Endodermal cell (in vitro differentiated cells): Measurements from ENCODE around the gene GPR153. TPM values are rescaled to one million over a fixed set of nuclear protein-coding genes. Genes with fewer than 3 reads are reported as not detected.

ENCODE experiments used
- DNase-seq: peaks from one replicate; pipeline ENCODE4 v3.0.0-alpha.2; 2017
- H3K27ac ChIP-seq: 2 replicates; pipeline ENCODE4 v1.5.1; 2013; ENCODE audit warnings: mild to moderate bottlenecking, low read depth, low read length, moderate library complexity
- H3K27me3 ChIP-seq: 2 replicates; pipeline ENCODE4 v1.6.1; 2013; ENCODE audit warnings: mild to moderate bottlenecking, low read length, moderate library complexity; ENCODE audit not compliant: insufficient read depth, control insufficient read depth, poor library complexity, severe bottlenecking
- H3K36me3 ChIP-seq: 2 replicates; pipeline ENCODE4 v1.7.0; 2013; ENCODE audit warnings: mild to moderate bottlenecking, low read length, moderate library complexity; ENCODE audit not compliant: control insufficient read depth, insufficient read depth
- H3K4me1 ChIP-seq: one replicate; pipeline ENCODE4 v1.7.0; 2013; ENCODE audit warnings: low read length; ENCODE audit not compliant: control insufficient read depth, insufficient read depth
- H3K4me3 ChIP-seq: 2 replicates; pipeline ENCODE4 v1.5.1; 2013; ENCODE audit warnings: mild to moderate bottlenecking, low read length, moderate library complexity
- H3K9ac ChIP-seq: 2 replicates; pipeline ENCODE4 v1.6.1; 2013; ENCODE audit warnings: mild to moderate bottlenecking, low read length, moderate library complexity; ENCODE audit not compliant: poor library complexity, severe bottlenecking; ENCODE audit errors: extremely low read depth
- H3K9me3 ChIP-seq: 2 replicates; pipeline ENCODE4 v1.6.1; 2013; ENCODE audit warnings: mild to moderate bottlenecking, low read length, moderate library complexity; ENCODE audit not compliant: control insufficient read depth
- H3K27ac Mint-ChIP-seq: 2 replicates; pipeline ENCODE4 v1.8.0; 2020; ENCODE audit warnings: mixed read lengths
- H3K27me3 Mint-ChIP-seq: 2 replicates; pipeline ENCODE4 v1.8.0; 2021; ENCODE audit warnings: mild to moderate bottlenecking, mixed read lengths; ENCODE audit not compliant: insufficient read depth
- H3K36me3 Mint-ChIP-seq: 2 replicates; pipeline ENCODE4 v1.8.0; 2020; ENCODE audit warnings: low read depth, mixed read lengths
- H3K4me1 Mint-ChIP-seq: 2 replicates; pipeline ENCODE4 v1.8.0; 2020; ENCODE audit warnings: mixed read lengths
- H3K4me3 Mint-ChIP-seq: 2 replicates; pipeline ENCODE4 v1.8.0; 2020; ENCODE audit warnings: mild to moderate bottlenecking, moderate library complexity, mixed read lengths
- H3K9me3 Mint-ChIP-seq: 2 replicates; pipeline ENCODE4 v1.8.0; 2020; ENCODE audit warnings: mild to moderate bottlenecking, mixed read lengths
- WGBS, 2 experiments: methylation state at CpG; one replicate each; pipeline versions ENCODE4 v1.1.5 to v1.1.7; 2013; ENCODE audit warnings: missing lambda C conversion rate in 2 of 2, mixed read lengths in 1 of 2; ENCODE audit not compliant: insufficient coverage in 1 of 2, insufficient read length in 1 of 2; 5-methylcytosine and 5-hydroxymethylcytosine counted together
- total RNA-seq, 2 donors: library from RNA; stranded (reverse); fragmentation: NEBNext Ultra II Directional in 1 of 2; extraction: Animal tissue kit (Norgen Biotek cat#: 25700) in 1 of 2; gene quantifications; 2 replicates in 1 of 2; 3 replicates in 1 of 2; pipeline ENCODE4 v1.2.1, GENCODE V29; 2021
- TF ChIP-seq, protein P1 (sequence below): fragments of 200-600 bp; sonication (generic); conservative IDR thresholded peaks from 2 replicates; pipeline ENCODE4 v1.5.0; 2021; ENCODE audit warnings: antibody characterized with exemption, mild to moderate bottlenecking

Gene GPR153
- total RNA-seq, 2 donors from 2014 or later, result 2.4 to 2.8 TPM

DNA sequence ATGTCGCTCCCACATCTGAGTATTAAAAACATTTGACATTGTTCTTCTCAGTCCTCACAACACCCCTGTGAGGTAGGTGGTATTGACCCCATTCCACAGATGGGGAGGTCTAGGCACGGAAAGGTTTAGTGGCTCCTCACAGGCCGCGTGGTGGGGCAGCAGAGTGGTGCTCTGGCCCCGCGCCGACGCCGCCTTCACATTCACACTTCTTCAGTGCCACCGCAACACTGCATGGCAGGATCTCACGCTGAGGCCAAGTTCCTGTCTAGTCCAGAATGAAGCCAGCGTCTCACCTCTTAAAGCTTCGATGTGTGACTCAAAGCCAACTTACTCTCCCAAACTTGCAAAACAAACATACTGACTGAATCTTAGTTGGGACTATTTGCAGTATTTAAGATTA lies 37.3 kb downstream of the GPR153 start:
- WGBS, 2 experiments, result 97 to 98% methylated on average over 9 to 13 of the region's 13 CpGs
- H3K4me1 Mint-ChIP-seq, result no peaks in the 10 kb centered on the region
- Histone ChIP-seq H3K27me3 (no peaks in the 10 kb centered on the region), H3K9ac (no peak overlapping the region), H3K4me3 (no peak overlapping the region), H3K4me1 (no peaks in the 10 kb centered on the region), H3K36me3 (peaks cover 58% of the 10 kb centered on the region), H3K9me3 (no peaks in the 10 kb centered on the region), H3K27ac (no peak overlapping the region)
- H3K27me3 Mint-ChIP-seq, result no peaks in the 10 kb centered on the region
- no peak for DNase-seq
- no peaks in the 10 kb centered on the region for H3K9me3 Mint-ChIP-seq
- TF ChIP-seq, protein P1, sequence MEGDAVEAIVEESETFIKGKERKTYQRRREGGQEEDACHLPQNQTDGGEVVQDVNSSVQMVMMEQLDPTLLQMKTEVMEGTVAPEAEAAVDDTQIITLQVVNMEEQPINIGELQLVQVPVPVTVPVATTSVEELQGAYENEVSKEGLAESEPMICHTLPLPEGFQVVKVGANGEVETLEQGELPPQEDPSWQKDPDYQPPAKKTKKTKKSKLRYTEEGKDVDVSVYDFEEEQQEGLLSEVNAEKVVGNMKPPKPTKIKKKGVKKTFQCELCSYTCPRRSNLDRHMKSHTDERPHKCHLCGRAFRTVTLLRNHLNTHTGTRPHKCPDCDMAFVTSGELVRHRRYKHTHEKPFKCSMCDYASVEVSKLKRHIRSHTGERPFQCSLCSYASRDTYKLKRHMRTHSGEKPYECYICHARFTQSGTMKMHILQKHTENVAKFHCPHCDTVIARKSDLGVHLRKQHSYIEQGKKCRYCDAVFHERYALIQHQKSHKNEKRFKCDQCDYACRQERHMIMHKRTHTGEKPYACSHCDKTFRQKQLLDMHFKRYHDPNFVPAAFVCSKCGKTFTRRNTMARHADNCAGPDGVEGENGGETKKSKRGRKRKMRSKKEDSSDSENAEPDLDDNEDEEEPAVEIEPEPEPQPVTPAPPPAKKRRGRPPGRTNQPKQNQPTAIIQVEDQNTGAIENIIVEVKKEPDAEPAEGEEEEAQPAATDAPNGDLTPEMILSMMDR, result no peak
- peaks cover 61% of the 10 kb centered on the region for H3K36me3 Mint-ChIP-seq
- H3K27ac Mint-ChIP-seq, result no peak overlapping the region
- no peak overlapping the region for H3K4me3 Mint-ChIP-seq

DNA sequence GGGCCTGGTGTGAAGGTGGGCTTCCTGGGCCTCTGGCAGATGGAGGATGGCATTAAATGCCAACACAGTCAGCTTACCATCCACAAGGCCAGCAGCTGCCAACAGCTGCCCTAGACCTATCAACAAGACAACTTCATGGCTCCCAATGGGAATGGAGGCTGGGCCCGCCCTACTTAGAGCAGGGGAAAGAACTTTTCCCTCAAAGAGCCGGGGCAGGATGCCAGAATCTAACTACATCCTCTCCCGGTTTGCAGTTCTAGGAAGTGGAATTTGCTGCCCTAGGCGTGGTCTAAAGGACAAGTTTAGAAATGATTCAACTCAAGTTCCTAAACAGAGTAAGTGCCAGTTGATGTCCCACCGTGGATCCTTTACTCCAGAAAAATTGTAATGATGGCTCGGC lies 38.3 kb downstream of the GPR153 start:
- H3K27ac Mint-ChIP-seq, result no peak overlapping the region
- WGBS, 2 experiments, result 93 to 94% methylated on average over 6 of the region's 6 CpGs
- DNase-seq, result no peak
- no peak overlapping the region for H3K9ac ChIP-seq
- no peaks in the 10 kb centered on the region for H3K4me1 Mint-ChIP-seq
- no peaks in the 10 kb centered on the region for H3K9me3 Mint-ChIP-seq
- H3K27ac ChIP-seq, result no peak overlapping the region
- TF ChIP-seq, protein P1, result no peak
- no peaks in the 10 kb centered on the region for H3K27me3 Mint-ChIP-seq
- peaks cover 49% of the 10 kb centered on the region for H3K36me3 ChIP-seq
- peaks cover 54% of the 10 kb centered on the region for H3K36me3 Mint-ChIP-seq
- H3K27me3 ChIP-seq, result no peaks in the 10 kb centered on the region
- no peak overlapping the region for H3K4me3 ChIP-seq
- no peaks in the 10 kb centered on the region for H3K9me3 ChIP-seq
- H3K4me3 Mint-ChIP-seq, result no peak overlapping the region
- H3K4me1 ChIP-seq, result no peaks in the 10 kb centered on the region

DNA sequence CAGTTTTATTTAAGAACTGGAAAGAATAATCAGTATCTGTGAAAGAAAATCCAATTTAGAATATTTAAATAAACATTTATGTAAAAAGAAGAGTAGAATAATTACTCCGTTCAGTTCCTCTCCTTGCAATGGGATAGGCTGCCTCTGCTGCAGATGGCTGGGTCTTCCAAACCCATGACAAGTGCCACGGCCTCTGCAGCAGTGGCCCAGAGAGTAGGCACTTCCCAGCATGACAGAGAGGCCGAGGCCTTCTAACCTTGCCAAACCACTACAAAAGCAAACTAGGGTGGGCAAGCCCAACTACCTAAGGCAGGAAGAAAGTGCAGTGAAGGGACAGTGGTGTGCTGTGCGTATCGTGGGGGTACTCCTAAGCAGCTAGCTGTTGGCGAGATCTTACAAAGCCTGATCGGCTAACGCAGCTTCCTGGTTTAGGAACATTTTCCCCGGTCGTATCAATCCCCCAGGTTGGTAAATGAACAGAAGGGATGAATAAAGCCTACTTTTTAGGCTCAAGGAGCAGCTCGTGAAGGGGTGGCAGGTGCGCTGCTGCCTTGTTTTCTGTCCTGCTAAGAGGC lies 39.6 kb downstream of the GPR153 start:
- Mint-ChIP-seq H3K27ac (no peak overlapping the region), H3K4me1 (no peaks in the 10 kb centered on the region), H3K27me3 (peaks cover 3% of the 10 kb centered on the region), H3K36me3 (peaks cover 44% of the 10 kb centered on the region), H3K4me3 (no peak overlapping the region), H3K9me3 (no peaks in the 10 kb centered on the region)
- H3K9ac ChIP-seq, result no peak overlapping the region
- H3K4me3 ChIP-seq, result no peak overlapping the region
- H3K9me3 ChIP-seq, result no peaks in the 10 kb centered on the region
- DNase-seq, result no peak
- no peak overlapping the region for H3K27ac ChIP-seq
- 90 to 94% methylated on average over 10 to 12 of the region's 12 CpGs for WGBS, 2 experiments
- no peaks in the 10 kb centered on the region for H3K27me3 ChIP-seq
- TF ChIP-seq, protein P1, result no peak
- no peaks in the 10 kb centered on the region for H3K4me1 ChIP-seq
- H3K36me3 ChIP-seq, result peaks cover 38% of the 10 kb centered on the region
